ENCODE results near the gene COLEC12.

DNA sequence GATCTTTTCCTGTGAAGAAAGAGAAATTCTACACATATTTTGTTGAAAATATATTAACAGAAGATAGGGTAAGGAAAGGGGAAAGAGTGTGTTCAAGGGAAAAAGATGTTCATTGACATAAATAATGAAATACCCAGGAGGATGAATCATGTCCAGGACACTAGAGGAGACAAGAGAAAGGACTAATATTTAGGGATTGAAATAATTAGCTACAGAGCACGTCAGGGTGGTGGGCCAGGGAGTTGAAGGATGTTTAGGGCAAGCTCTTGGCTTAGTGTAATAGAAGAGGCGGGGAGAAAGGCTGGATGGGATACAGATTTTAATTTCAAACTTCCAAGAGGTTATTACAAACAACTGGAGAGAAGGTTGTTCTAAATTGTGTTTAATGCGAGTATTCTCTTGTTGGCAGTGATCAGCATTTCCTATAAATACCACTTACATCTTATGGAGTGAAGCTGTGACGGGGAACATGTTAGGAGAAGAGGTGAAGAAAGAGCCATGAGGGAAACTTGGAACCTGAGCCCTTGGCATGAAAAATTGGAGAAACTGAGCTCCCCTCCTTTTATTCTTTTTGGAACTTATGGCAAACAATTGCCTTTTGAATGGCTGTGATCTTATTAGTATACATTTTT lies 43.1 kb upstream of the COLEC12 start:
- TF ChIP-seq, protein P1, sequence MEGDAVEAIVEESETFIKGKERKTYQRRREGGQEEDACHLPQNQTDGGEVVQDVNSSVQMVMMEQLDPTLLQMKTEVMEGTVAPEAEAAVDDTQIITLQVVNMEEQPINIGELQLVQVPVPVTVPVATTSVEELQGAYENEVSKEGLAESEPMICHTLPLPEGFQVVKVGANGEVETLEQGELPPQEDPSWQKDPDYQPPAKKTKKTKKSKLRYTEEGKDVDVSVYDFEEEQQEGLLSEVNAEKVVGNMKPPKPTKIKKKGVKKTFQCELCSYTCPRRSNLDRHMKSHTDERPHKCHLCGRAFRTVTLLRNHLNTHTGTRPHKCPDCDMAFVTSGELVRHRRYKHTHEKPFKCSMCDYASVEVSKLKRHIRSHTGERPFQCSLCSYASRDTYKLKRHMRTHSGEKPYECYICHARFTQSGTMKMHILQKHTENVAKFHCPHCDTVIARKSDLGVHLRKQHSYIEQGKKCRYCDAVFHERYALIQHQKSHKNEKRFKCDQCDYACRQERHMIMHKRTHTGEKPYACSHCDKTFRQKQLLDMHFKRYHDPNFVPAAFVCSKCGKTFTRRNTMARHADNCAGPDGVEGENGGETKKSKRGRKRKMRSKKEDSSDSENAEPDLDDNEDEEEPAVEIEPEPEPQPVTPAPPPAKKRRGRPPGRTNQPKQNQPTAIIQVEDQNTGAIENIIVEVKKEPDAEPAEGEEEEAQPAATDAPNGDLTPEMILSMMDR (conservative IDR thresholded peaks at IDR 0.05): no peak
- TF ChIP-seq ZFX (IDR thresholded peaks at IDR 0.05): no peak
